ENCODE measurements around the gene CNTNAP2. TPM values are rescaled to one million over a fixed set of nuclear protein-coding genes. Genes with fewer than 3 reads are reported as not detected.

The CNTNAP2 gene
- total and polyA plus RNA-seq, 3 experiments from 2014 or later = not detected

DNA sequence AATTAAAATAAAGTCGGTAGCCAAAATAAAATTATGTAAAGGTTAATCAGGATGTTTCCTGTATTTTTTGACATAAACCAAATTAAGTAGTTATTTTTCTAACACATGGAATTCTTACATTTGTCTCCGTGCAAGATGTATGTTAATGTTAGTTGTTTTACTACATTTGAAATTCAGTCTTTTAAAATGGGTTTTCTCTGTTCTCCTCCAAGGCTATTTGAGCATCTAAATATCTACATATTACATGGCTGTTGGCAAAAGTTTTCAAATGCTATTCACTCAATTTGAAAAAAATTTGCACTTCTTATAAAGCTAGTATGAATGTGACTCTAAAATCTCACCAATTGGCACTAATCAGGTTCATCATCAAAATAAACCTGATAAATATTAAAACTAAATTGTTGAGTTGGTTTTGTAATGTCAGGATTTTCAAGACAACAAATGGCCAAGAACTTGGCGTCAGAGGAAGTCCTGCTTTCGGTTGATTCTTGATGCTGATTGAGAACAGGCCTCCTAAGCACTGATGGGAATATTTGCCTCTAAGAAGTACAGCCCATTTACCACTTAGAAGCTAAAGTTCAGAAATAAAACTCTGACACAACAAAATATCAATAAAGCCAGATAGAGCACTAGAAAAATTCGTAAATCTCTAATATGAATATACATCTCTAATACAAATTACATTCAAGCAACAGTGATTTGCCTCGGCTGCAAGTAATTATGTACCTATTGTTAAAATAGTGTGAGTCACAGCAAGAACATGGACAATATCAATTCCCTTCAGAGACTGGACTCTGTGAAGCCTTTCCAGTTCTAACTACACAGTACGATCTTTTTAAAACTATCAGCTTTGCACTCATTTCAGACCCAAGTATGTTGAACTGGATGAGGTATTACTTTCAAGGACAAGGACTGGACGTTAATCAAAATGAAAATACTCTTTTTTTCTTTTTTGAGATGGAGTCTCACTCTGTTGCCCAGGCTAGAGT lies 1740.8 kb downstream of the CNTNAP2 start:
- Mint-ChIP-seq H3K4me3 (no peak overlapping the region), H3K27me3 (peaks cover 0 to 2% of the 10 kb centered on the region in 2 donors), H3K27ac (no peak overlapping the region), H3K36me3 (no peaks in the 10 kb centered on the region), H3K9me3 (peaks cover 2 to 35% (median 5%) of the 10 kb centered on the region in 5 donors), H3K4me1 (no peaks in the 10 kb centered on the region)
- Histone ChIP-seq H3K4me3 (ENCODE audit: low read length) (no peak overlapping the region), H3K9me3 (ENCODE audit: low read length) (no peaks in the 10 kb centered on the region), H3K27ac (ENCODE audit: low read depth, low read length) (no peak overlapping the region), H3K36me3 (ENCODE audit: insufficient read depth, low read length) (no peaks in the 10 kb centered on the region), H3K27me3 (ENCODE audit: insufficient read depth, low read length, poor library complexity, severe bottlenecking) (no peaks in the 10 kb centered on the region), H3K4me1 (ENCODE audit: insufficient read depth, low read length) (no peaks in the 10 kb centered on the region)
- CTCF ChIA-PET = no interaction called here
- POLR2A ChIA-PET = no interaction called here
- DNase-seq = no peak

DNA sequence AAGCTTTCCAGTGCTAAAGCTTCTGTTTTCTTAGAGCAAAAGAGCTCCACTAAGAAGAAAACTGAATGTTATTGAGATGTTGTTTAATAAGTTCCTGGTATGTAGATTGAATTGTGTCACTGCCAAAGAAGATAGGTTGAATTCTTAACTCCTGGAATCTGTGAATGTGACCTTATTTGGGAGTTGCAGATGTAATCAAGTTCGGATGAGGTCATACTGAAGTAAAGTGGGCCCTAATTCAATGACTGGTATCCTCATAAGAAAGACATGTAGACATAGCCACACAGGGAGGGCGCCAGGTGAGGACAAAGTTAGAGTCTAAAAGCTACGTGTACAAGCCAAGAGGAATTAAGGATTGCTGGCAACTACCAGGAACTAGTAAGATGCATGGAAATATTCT lies 1741.8 kb downstream of the CNTNAP2 start:
- no peaks in the 10 kb centered on the region for H3K4me1 Mint-ChIP-seq
- Histone ChIP-seq H3K27ac (ENCODE audit: low read depth, low read length) (no peak overlapping the region), H3K9me3 (ENCODE audit: low read length) (no peaks in the 10 kb centered on the region), H3K4me3 (ENCODE audit: low read length) (no peak overlapping the region), H3K4me1 (ENCODE audit: insufficient read depth, low read length) (no peaks in the 10 kb centered on the region), H3K27me3 (ENCODE audit: insufficient read depth, low read length, poor library complexity, severe bottlenecking) (no peaks in the 10 kb centered on the region), H3K36me3 (ENCODE audit: insufficient read depth, low read length) (no peaks in the 10 kb centered on the region)
- no peaks in the 10 kb centered on the region for H3K36me3 Mint-ChIP-seq
- H3K27ac Mint-ChIP-seq = no peak overlapping the region
- POLR2A ChIA-PET = no interaction called here
- H3K27me3 Mint-ChIP-seq = peaks cover 0 to 2% of the 10 kb centered on the region in 2 donors
- CTCF ChIA-PET = no interaction called here
- H3K4me3 Mint-ChIP-seq = no peak overlapping the region
- DNase-seq = no peak
- peaks cover 2 to 30% (median 9%) of the 10 kb centered on the region in 5 donors for H3K9me3 Mint-ChIP-seq

DNA sequence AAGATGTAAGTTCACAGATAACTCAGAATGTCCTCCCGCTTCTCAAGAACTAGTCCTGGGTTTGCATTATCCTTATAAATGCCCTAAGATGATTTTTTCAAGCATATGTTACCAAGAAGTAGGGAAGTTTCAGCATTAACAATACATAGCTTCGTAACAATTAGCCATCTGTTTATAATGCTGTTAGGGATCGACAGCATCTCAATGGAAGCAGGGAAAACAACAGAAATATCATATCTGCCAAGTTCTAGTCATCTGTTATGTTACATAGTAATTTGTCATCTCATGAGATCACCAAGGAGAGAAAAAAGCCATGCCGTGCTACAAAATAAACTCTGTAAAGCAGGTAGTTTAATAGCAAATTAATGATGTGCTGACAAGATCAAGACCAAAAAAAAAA lies 1742.4 kb downstream of the CNTNAP2 start:
- Histone ChIP-seq H3K9me3 (ENCODE audit: low read length) (no peaks in the 10 kb centered on the region), H3K4me3 (ENCODE audit: low read length) (no peak overlapping the region), H3K27me3 (ENCODE audit: insufficient read depth, low read length, poor library complexity, severe bottlenecking) (no peaks in the 10 kb centered on the region), H3K36me3 (ENCODE audit: insufficient read depth, low read length) (no peaks in the 10 kb centered on the region), H3K4me1 (ENCODE audit: insufficient read depth, low read length) (no peaks in the 10 kb centered on the region), H3K27ac (ENCODE audit: low read depth, low read length) (no peak overlapping the region)
- ChIA-PET POLR2A (no interaction called here), CTCF (no interaction called here)
- Mint-ChIP-seq H3K27ac (no peak overlapping the region), H3K4me1 (no peaks in the 10 kb centered on the region), H3K36me3 (no peaks in the 10 kb centered on the region), H3K27me3 (peaks cover 0 to 2% of the 10 kb centered on the region in 2 donors), H3K4me3 (no peak overlapping the region), H3K9me3 (peaks cover 2 to 30% (median 10%) of the 10 kb centered on the region in 5 donors)
- no peak for DNase-seq

DNA sequence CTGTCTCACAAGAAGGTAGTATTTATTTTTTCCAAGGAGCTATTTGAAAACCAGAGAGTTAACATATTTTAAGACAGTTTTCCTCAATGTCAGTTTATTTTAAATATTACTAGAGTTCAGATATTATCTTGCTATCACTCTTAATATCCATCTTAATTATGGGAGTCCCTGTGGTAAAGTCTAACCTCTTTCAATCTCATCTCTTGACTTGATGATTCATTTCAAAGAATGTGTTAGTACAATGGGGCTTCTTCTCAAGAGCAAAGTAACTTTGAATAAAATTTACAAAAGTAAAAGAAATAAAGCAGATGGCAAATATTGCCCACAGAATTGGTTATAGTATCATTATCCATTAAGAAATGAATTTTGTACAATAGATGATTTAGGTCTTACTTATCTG lies 1742.9 kb downstream of the CNTNAP2 start:
- Histone ChIP-seq H3K36me3 (ENCODE audit: insufficient read depth, low read length) (no peaks in the 10 kb centered on the region), H3K4me3 (ENCODE audit: low read length) (no peak overlapping the region), H3K9me3 (ENCODE audit: low read length) (no peaks in the 10 kb centered on the region), H3K27me3 (ENCODE audit: insufficient read depth, low read length, poor library complexity, severe bottlenecking) (no peaks in the 10 kb centered on the region), H3K27ac (ENCODE audit: low read depth, low read length) (no peak overlapping the region), H3K4me1 (ENCODE audit: insufficient read depth, low read length) (no peaks in the 10 kb centered on the region)
- ChIA-PET POLR2A (no interaction called here), CTCF (no interaction called here)
- Mint-ChIP-seq H3K27me3 (peaks cover 0 to 2% of the 10 kb centered on the region in 2 donors), H3K4me3 (no peak overlapping the region), H3K4me1 (no peaks in the 10 kb centered on the region), H3K9me3 (peaks cover 2 to 30% (median 10%) of the 10 kb centered on the region in 5 donors), H3K27ac (no peak overlapping the region), H3K36me3 (no peaks in the 10 kb centered on the region)
- no peak for DNase-seq

DNA sequence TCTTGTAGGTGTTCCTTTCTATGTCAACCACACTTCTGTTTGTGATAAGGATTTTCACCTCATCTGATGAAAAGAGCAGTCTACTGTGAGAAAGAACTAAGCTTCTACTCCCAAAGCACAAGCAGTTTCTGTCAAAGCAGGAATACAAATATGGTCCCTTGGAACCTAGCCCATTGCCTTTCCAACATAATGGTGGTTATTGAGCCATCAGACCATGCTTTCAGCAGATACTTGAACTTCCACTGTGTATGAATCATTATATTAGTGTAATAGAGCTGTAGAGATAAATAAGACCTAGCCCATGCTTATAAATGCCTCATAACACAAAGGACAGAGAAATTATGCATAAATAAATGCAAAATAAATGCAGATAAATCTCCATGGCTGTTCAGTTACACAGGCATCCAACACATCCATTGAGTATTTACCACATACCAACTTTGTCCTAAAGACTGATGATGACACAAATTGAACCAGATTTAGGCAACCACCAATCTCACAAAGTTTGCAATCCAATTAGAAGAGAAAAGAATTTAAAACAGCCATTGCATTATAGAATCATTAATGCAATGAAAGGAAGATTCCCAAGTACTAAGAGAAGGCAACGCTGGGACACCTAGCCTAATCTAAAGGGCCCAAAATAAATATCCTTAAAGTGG lies 1744.6 kb downstream of the CNTNAP2 start:
- H3K4me3 ChIP-seq (ENCODE audit: low read length) = no peak overlapping the region
- ChIA-PET CTCF (no interaction called here), POLR2A (no interaction called here)
- Mint-ChIP-seq H3K4me1 (no peaks in the 10 kb centered on the region), H3K4me3 (no peak overlapping the region), H3K9me3 (peaks cover 5 to 25% (median 13%) of the 10 kb centered on the region in 5 donors), H3K27ac (no peak overlapping the region), H3K27me3 (no peaks in the 10 kb centered on the region), H3K36me3 (no peaks in the 10 kb centered on the region)
- H3K4me1 ChIP-seq (ENCODE audit: insufficient read depth, low read length) = no peaks in the 10 kb centered on the region
- H3K27ac ChIP-seq (ENCODE audit: low read depth, low read length) = no peak overlapping the region
- no peaks in the 10 kb centered on the region for H3K27me3 ChIP-seq (ENCODE audit: insufficient read depth, low read length, poor library complexity, severe bottlenecking)
- no peak for DNase-seq
- no peaks in the 10 kb centered on the region for H3K36me3 ChIP-seq (ENCODE audit: insufficient read depth, low read length)
- H3K9me3 ChIP-seq (ENCODE audit: low read length) = no peaks in the 10 kb centered on the region

DNA sequence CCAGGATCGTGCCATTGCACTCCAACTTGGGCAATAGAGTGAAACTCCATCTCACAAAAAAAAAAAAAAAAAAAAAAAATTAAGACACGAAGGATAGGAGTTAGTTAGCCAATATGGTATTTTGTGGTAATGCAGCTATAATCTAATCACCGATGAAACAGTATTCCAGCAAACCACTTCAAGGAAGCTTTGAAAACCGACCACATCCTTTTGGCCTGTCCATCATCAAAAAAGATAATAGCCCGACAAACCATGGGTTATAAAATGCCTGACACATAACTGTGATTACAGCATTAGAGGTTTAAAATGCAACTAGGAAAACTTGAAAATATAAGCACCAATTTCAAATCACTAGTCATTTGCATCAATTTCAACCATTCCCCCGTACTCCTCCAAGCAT lies 1745.3 kb downstream of the CNTNAP2 start:
- H3K9me3 Mint-ChIP-seq = peaks cover 9 to 20% (median 15%) of the 10 kb centered on the region in 5 donors
- POLR2A ChIA-PET = no interaction called here
- H3K36me3 Mint-ChIP-seq = no peaks in the 10 kb centered on the region
- DNase-seq = no peak
- no peak overlapping the region for H3K27ac ChIP-seq (ENCODE audit: low read depth, low read length)
- H3K4me3 ChIP-seq (ENCODE audit: low read length) = no peak overlapping the region
- H3K4me1 Mint-ChIP-seq = no peaks in the 10 kb centered on the region
- no peak overlapping the region for H3K4me3 Mint-ChIP-seq
- H3K4me1 ChIP-seq (ENCODE audit: insufficient read depth, low read length) = no peaks in the 10 kb centered on the region
- H3K27ac Mint-ChIP-seq = no peak overlapping the region
- no peaks in the 10 kb centered on the region for H3K36me3 ChIP-seq (ENCODE audit: insufficient read depth, low read length)
- no peaks in the 10 kb centered on the region for H3K9me3 ChIP-seq (ENCODE audit: low read length)
- no peaks in the 10 kb centered on the region for H3K27me3 ChIP-seq (ENCODE audit: insufficient read depth, low read length, poor library complexity, severe bottlenecking)
- no peaks in the 10 kb centered on the region for H3K27me3 Mint-ChIP-seq
- CTCF ChIA-PET = no interaction called here

DNA sequence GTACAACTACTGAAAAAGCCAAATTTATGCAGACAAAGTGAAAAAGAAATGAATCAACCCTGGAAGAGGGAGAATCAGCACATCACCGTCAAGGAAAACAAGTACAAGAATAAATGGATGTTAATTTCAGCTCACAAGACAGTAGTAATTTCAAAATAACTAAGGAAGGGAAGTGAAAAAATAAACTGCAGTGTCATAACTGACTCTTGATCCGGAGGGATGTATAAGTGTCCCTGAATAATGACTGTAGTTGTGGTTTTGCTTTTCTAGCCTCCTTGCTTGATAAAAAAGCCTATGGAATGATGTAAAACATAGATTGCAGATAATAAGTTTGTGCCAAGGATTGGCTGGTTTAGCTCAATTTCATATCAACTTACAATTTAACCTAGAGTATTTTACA lies 1752.9 kb downstream of the CNTNAP2 start:
- Histone ChIP-seq H3K4me1 (ENCODE audit: insufficient read depth, low read length) (no peaks in the 10 kb centered on the region), H3K36me3 (ENCODE audit: insufficient read depth, low read length) (no peaks in the 10 kb centered on the region), H3K9me3 (ENCODE audit: low read length) (no peaks in the 10 kb centered on the region), H3K27ac (ENCODE audit: low read depth, low read length) (no peak overlapping the region), H3K27me3 (ENCODE audit: insufficient read depth, low read length, poor library complexity, severe bottlenecking) (no peaks in the 10 kb centered on the region), H3K4me3 (ENCODE audit: low read length) (no peak overlapping the region)
- Mint-ChIP-seq H3K9me3 (peaks cover 8 to 22% (median 15%) of the 10 kb centered on the region in 5 donors), H3K4me1 (no peaks in the 10 kb centered on the region), H3K4me3 (no peak overlapping the region), H3K27me3 (no peaks in the 10 kb centered on the region), H3K36me3 (no peaks in the 10 kb centered on the region), H3K27ac (no peak overlapping the region)
- no peak for DNase-seq
- ChIA-PET POLR2A (no interaction called here), CTCF (no interaction called here)

DNA sequence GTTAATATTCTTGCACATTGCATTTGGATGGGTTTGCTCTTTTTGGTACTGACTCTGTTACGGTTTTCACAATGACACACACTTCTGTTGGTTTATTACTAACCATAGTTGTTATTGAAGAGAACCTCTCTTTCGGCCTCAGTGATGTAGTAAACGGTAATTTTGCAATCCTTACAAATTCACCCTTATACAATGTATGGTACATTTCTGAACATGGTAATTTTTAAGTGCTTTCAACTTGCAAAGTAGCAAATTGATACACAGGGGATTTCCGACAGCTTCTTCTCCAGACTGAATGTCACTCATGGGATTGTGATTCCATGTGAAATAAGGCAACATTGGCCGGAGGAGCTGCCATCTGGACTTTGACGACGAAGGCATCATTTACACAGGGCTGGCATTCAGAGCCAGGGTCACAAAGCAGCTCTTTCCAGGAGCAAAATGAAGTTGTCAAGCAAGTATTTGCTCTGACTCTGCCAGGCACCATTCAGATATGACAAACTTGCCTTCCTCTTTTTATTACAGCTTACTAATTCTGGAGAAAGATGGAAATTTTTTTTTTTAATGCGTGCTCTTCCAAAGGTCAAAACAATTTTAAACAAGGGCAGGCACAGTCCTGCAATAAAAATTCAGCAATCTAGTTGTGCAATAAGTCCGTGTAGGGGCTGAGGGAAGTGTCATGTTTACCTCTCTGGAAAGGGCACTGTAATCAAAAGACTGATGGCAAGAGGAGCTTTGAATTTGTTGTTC lies 1762.5 kb downstream of the CNTNAP2 start:
- H3K27ac Mint-ChIP-seq = no peak overlapping the region
- no peaks in the 10 kb centered on the region for H3K4me1 Mint-ChIP-seq
- no peak overlapping the region for H3K27ac ChIP-seq (ENCODE audit: low read depth, low read length)
- ChIA-PET CTCF (no interaction called here), POLR2A (no interaction called here)
- no peaks in the 10 kb centered on the region for H3K9me3 ChIP-seq (ENCODE audit: low read length)
- H3K4me3 Mint-ChIP-seq = no peak overlapping the region
- no peaks in the 10 kb centered on the region for H3K36me3 ChIP-seq (ENCODE audit: insufficient read depth, low read length)
- no peak overlapping the region for H3K4me3 ChIP-seq (ENCODE audit: low read length)
- peaks cover 0 to 10% (median 6%) of the 10 kb centered on the region in 5 donors for H3K9me3 Mint-ChIP-seq
- no peak for DNase-seq
- no peaks in the 10 kb centered on the region for H3K27me3 ChIP-seq (ENCODE audit: insufficient read depth, low read length, poor library complexity, severe bottlenecking)
- peaks cover 0 to 1% of the 10 kb centered on the region in 2 donors for H3K27me3 Mint-ChIP-seq
- no peaks in the 10 kb centered on the region for H3K36me3 Mint-ChIP-seq
- no peaks in the 10 kb centered on the region for H3K4me1 ChIP-seq (ENCODE audit: insufficient read depth, low read length)

Data from CD8-positive, alpha-beta memory T cell (primary cell).